ENCODE results near the gene MTMR1.
A peak's percentile ranks its signal among the peaks of the same experiment; 100 is the strongest.

MTMR1 gene

DNA sequence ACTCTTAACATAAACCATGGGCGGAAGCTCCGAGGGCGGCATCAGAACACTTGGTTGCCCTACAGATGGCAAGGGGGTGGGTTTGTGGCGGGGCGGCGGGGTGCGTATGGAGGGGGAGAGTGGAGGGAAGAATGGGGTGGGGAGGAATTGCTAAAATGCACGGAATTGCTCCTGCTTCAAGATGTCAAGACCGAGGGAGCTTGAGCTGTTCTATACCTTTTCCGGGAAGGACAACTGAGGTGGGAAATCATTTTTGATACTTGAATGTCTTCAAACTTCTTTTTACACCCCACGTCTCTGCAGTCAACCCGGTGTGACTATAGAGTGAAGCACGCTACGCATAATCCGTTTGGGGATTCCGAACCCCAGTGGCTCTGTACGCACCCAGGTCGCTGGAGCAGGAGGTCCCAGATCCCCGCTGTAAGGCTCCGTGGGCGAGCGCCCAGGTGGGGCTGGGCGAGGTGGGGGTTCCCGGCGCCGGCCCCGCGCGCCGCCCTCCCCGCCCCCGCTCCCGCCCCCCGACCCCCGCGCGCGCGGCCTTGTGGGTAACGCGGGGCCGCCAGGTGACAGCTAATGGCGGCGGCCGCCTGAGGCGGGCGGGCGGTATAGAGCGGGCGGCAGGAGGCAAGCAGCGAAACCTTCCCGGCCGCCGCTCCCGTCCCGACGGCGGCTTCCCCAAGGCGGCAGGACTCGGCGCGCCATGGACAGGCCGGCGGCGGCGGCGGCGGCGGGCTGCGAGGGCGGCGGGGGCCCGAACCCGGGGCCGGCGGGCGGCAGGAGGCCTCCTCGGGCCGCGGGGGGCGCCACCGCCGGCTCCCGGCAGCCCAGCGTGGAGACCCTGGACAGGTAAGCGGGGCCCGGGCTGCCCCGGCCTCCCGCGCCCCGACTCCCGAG lies at the start of gene MTMR1:
TSS of gene MTMR1 (plus strand) at position 566 of the 894 bp plus-strand sequence. CDS start at position 701, 135 bp downstream.
- peak within 1 kb of the TSS; percentile 78 for H3K4me3 ChIP-seq (ENCODE audit: low read depth, low read length)
- peak; percentile 63 for DNase-seq (ENCODE audit: low read depth)
- TF ChIP-seq, protein P1, sequence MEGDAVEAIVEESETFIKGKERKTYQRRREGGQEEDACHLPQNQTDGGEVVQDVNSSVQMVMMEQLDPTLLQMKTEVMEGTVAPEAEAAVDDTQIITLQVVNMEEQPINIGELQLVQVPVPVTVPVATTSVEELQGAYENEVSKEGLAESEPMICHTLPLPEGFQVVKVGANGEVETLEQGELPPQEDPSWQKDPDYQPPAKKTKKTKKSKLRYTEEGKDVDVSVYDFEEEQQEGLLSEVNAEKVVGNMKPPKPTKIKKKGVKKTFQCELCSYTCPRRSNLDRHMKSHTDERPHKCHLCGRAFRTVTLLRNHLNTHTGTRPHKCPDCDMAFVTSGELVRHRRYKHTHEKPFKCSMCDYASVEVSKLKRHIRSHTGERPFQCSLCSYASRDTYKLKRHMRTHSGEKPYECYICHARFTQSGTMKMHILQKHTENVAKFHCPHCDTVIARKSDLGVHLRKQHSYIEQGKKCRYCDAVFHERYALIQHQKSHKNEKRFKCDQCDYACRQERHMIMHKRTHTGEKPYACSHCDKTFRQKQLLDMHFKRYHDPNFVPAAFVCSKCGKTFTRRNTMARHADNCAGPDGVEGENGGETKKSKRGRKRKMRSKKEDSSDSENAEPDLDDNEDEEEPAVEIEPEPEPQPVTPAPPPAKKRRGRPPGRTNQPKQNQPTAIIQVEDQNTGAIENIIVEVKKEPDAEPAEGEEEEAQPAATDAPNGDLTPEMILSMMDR (IDR thresholded peaks at IDR 0.05; ENCODE audit: insufficient read depth, low read depth, low read length, missing control alignments) = no peak

DNA sequence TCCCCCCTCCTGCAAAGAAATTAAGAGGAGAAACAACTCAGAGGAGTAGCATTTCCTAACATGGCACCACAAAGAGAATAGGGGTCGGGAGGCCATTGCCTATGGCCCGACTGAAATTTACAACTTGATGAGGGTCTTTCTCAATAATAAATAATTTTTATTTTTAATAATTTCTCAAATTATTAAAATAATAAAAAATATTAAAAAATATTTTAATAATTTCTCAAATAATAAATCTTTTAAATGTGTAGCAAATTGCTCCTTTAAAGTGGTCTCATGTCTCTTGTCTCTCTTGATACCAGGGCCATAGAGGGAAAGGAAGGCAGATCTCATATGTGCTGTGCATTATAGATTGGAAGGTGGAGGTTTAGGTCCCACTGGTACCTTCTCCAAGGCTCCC lies 49.2 kb upstream of the MTMR1 start:
- no peak for DNase-seq (ENCODE audit: low read depth)
- TF ChIP-seq, protein P1 (IDR thresholded peaks at IDR 0.05; ENCODE audit: insufficient read depth, low read depth, low read length, missing control alignments) = no peak
- H3K4me3 ChIP-seq (ENCODE audit: low read depth, low read length) = no peak overlapping the region

DNA sequence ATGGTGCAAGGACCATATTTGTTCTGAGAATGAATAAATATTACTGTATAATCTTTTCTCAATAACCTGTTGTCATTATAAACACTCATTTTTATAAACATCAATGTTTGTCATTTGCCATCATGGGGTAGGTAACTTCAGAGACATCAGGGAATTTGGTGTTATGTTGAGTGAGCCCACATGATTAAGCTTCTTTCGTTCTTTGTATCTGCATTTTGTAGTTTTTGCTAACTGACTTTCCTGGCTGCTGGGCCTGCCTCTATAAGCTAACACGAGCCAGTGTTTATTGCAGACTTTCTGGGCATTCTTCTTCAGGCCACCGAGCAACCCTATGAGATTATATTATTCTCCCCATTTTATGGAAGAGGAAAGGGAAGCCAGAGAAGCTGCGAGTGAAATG lies 48.8 kb upstream of the MTMR1 start:
- no peak overlapping the region for H3K4me3 ChIP-seq (ENCODE audit: low read depth, low read length)
- TF ChIP-seq, protein P1 (IDR thresholded peaks at IDR 0.05; ENCODE audit: insufficient read depth, low read depth, low read length, missing control alignments) = no peak
- DNase-seq (ENCODE audit: low read depth) = no peak

DNA sequence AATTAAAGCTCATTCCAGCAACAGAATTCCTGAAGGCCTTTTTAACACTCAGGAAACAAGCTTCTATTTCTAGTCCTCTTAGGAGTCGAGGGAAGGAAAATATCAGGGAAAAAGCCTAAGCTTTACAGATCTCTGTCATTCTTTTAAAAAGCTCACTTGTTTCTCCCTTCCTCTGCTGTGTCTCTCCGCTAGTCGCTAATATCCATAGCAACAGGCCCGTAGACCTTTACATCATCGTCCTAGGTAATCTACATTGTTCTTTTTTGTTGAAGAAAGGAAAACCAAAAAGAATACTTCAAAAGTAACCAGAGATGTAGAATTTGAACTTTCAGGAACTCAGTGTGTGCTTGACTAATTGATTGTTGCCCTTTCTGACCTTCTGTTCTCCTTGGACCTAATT lies 45.9 kb upstream of the MTMR1 start:
- no peak for DNase-seq (ENCODE audit: low read depth)
- TF ChIP-seq, protein P1 (IDR thresholded peaks at IDR 0.05; ENCODE audit: insufficient read depth, low read depth, low read length, missing control alignments) = no peak
- no peak overlapping the region for H3K4me3 ChIP-seq (ENCODE audit: low read depth, low read length)

DNA sequence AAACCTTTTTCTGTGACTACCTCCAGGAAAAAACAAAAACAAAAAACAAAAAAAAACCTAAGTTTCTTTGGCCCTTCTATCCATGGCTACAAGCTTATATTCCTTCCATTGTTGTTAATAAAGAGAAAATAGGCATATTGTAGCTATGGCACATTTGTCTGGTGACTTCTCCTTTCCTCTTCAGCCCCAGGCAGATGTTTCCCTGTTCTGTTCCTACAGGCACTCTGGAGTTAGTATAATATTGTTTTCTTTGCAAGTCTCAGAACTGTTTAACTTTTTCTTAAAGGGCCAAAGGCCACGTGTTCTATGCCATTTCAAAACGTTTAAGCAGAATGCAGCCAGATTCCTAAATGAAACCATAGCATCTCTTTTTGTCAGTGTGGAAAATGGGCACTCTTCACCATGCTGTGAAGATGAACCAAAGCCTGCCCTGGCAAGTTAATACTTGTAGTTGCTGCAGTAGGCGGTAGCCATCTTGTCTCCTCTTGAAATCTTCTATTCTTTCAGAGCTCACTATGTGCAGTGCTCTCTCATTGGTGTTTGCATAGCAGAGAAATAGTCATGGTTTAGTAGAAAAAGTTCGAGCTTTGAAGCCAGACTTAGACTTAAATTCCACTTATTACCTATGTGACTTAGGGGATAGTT lies 44.8 kb upstream of the MTMR1 start:
- H3K4me3 ChIP-seq (ENCODE audit: low read depth, low read length) = no peak overlapping the region
- TF ChIP-seq, protein P1 (IDR thresholded peaks at IDR 0.05; ENCODE audit: insufficient read depth, low read depth, low read length, missing control alignments) = no peak
- DNase-seq (ENCODE audit: low read depth) = no peak

DNA sequence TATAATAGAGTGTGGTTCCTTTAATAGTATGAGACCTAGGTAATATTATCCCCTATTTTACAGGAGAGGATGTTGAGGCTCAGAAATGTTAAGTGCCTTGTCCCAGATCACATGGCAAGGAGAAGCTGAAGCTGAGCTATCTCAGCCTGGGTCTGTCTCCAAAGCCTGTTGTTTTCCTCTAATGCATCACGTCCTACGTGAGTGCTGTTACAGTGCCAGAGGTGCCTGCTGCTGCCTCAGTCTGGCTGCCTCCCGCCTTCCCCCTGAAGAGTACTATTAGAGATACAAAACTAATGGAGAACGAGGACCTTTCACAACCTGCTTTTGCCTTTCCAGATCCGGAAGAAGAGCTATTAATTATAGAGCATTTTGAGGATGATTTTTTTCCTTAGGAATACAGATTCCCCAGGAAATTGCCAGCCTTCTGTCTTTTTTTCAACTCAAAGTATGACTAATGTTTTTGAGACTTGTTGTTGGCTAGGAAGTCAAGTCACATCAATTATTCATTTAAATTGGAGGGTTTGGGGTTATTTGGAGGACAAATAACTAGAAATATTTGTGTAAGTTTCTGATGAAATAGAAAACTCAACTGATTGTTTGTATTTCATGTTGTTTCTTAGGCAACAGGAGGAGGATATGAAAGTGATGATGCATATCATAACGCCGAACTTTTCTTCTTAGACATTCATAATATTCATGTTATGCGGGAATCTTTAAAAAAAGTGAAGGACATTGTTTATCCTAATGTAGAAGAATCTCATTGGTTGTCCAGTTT lies 43.9 kb upstream of the MTMR1 start:
- H3K4me3 ChIP-seq (ENCODE audit: low read depth, low read length) = no peak overlapping the region
- no peak for DNase-seq (ENCODE audit: low read depth)
- TF ChIP-seq, protein P1 (IDR thresholded peaks at IDR 0.05; ENCODE audit: insufficient read depth, low read depth, low read length, missing control alignments) = no peak

All from GM12865 (cell line).